NCI-H2081 treated with DMSO at 0.1 percent for 48 hours (cell line): ENCODE results near the gene TRDN.
"Not testable (repeated sequence)": the region's sequence is repeated elsewhere in the genome, so short reads cannot be mapped to it uniquely, and the experiment has no call there.

ENCODE experiments used
- DNase-seq: peaks from one replicate; lab custom pipeline; 2025; lab: John Stamatoyannopoulos, UW

TRDN gene

DNA sequence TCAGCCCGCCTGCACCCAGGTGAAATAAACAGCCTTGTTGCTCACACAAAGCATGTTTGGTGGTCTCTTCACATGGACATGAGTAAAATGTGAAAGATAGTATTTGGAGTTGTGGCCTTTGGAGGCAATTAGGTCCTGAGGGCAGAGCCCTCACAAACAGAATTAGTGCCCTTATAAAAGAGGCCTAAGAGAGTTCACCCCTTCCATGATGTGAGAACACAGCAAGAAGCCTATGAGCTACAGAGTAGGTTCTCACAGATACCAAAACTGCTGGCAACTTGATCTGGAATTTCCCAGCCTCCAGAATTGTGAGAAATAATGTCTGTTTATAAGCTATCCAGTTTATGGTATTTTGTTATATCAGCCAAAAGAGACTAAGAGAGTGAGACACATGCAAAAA, 74.5 kb downstream of the TRDN start:
- DNase-seq = no peak

- DNase-seq = not testable (repeated sequence)
Observed at GRCh38 chr6:123559816-123560215, 76.9 kb downstream of the TRDN start.

GRCh38 chr6:123557474-123557873, 79.3 kb downstream of the TRDN start:
- not testable (repeated sequence) for DNase-seq

GRCh38 chr6:123551939-123552707, 84.6 kb downstream of the TRDN start:
- DNase-seq = no peak

- no peak for DNase-seq
Observed at GRCh38 chr6:123550052-123550617, 86.6 kb downstream of the TRDN start.

GRCh38 chr6:123549476-123549875, 87.3 kb downstream of the TRDN start:
- DNase-seq = no peak

GRCh38 chr6:123547216-123547978, 89.4 kb downstream of the TRDN start:
- no peak for DNase-seq

- no peak for DNase-seq
Observed at GRCh38 chr6:123546537-123546936, 90.2 kb downstream of the TRDN start.

GRCh38 chr6:123541462-123541861, 95.3 kb downstream of the TRDN start:
- no peak for DNase-seq

- DNase-seq = no peak
Observed at GRCh38 chr6:123533862-123534648, 102.7 kb downstream of the TRDN start.

DNA sequence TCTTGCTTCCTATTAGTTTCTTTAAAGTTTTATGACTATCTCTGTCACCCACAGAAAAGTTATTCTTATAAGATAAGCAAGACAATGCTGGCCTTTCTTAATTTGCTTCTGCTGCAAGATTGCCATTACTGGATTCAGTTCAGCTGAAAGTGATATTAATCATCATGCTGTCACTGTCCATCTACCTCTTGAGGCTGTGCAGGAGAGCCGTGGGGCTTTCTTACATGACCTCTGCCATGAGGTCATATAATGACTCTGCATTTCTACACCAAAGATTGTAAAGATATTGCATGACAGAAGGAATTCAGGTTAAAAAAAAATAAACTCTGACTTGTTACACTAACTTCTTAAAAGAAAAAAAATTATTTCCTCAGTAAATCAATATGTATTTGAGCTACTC, 106.9 kb downstream of the TRDN start:
- no peak for DNase-seq

- DNase-seq = no peak
Observed at GRCh38 chr6:123529058-123529457, 107.7 kb downstream of the TRDN start.

DNA sequence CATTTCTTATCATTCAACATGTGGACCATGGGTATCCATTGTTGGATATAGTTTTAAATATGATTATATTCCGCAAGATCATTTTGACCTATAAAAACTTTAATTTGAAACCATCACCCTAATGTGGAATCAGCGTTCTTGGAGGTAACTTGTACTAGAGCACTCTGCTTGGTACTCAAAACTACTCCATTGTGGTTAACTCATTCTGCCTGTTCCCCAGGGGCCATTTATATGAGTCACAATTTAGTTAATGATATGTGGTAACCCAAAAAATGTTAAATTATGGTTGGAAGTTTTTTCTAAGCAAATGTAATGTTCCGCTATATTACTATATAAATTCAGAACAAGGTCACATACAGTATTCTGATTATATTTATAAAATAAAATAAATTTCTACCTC, 109.3 kb downstream of the TRDN start:
- no peak for DNase-seq

DNA sequence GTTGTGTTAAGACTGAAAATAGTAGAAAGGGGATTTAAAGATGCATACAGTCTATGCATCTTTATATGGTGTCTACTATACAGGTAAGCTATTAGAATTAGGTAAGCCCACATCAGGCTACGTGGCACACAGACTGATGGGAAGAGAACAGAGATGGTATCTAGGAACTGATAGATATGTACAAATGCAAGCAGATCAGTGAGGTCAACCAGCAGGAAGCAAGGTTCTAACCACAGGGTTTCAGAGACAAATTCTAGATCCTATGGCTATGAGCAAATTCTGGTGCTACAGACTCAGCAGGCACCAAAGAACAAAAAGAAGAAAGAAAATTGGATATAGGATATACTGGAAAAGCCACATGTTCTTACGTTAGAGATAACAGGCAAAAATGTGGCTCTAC, 110.6 kb downstream of the TRDN start:
- DNase-seq = no peak

GRCh38 chr6:123524781-123525180, 112.0 kb downstream of the TRDN start:
- no peak for DNase-seq

GRCh38 chr6:123520217-123520616, 116.5 kb downstream of the TRDN start:
- no peak for DNase-seq

DNA sequence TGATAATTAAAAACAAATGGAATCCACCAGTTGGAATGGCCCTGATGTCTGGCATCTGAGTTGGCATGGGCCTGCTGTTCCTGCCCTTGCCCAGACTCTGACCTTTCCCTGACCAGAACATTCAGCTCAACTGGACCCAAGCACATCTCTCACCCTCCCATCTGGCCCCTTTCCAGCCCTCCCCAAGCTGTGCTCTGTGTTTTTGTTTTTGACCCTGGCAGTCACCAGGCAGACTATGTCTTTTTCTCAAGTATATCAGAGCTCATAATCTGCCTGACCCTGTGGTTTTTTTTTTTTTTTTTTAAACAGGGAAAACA, 117.6 kb downstream of the TRDN start:
- no peak for DNase-seq

GRCh38 chr6:123518441-123519188, 118.1 kb downstream of the TRDN start:
- no peak for DNase-seq

- DNase-seq = no peak
Observed at GRCh38 chr6:123515715-123516114, 121.0 kb downstream of the TRDN start.

GRCh38 chr6:123509112-123509511, 127.6 kb downstream of the TRDN start:
- DNase-seq = no peak

DNA sequence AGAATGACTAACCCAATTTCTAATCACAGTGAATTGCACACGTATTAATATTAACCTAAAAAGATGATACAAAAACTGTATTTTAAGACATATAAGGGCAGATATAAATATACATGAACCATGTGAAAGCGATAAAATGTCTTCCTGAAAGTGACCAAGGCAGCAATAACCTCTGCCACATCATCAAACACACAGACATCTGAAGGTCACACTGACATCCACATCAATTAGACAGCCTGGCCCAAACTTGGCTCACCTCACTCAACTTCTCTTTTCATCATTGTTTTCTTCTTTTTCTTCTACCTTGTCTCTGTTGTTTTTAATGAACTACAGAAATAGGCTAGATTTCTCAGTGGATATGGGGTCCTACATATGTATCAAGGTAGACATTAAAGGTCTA, 128.5 kb downstream of the TRDN start:
- no peak for DNase-seq

DNA sequence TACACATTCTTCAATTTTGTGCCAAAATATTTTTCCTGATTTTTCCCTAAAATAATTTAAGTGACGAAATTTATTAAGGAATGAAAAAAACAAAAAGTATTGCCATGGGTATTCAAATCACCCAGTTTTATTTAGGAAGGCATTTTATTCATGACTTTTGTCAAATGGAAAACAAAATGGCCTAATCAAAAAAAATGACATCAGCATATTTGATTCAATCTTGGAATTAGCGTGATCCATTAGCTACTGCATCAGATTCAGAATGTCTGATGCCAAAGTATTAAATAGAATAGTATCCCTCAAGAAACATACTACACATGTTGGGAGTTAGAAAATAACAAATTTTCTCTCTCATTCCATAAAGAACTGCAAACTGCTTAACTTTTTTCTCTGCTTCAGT, 129.2 kb downstream of the TRDN start:
- no peak for DNase-seq
